ENCODE results near the gene KCTD11.

Gene KCTD11

GRCh38 chr17:7314719-7315569 is 37.0 kb upstream of the KCTD11 start, which contains the start of gene GPS2:
Gene GPS2 (minus strand): TSS chr17:7315360. CDS start chr17:7315052, 308 bp downstream.
- DNase-seq (ENCODE audit: insufficient read length, low spot score) (peak; percentile 89), FAIRE-seq (no peak)
- TF ChIP-seq POLR2A (IDR thresholded peaks at IDR 0.05; ENCODE audit: low read depth, low read length), result peak; percentile 91

- DNase-seq (ENCODE audit: insufficient read length, low spot score) (no peak), FAIRE-seq (no peak)
- TF ChIP-seq POLR2A (IDR thresholded peaks at IDR 0.05; ENCODE audit: low read depth, low read length), result no peak
Measured at GRCh38 chr17:7315570-7316235, 36.3 kb upstream of the KCTD11 start.

- TF ChIP-seq POLR2A (IDR thresholded peaks at IDR 0.05; ENCODE audit: low read depth, low read length), result no peak
- FAIRE-seq, result no peak
- DNase-seq (ENCODE audit: insufficient read length, low spot score), result no peak
Measured at GRCh38 chr17:7317161-7317803, 34.7 kb upstream of the KCTD11 start.

- no peak for DNase-seq (ENCODE audit: insufficient read length, low spot score)
- TF ChIP-seq POLR2A (IDR thresholded peaks at IDR 0.05; ENCODE audit: low read depth, low read length), result no peak
- no peak for FAIRE-seq
Measured at GRCh38 chr17:7318121-7318860, 33.7 kb upstream of the KCTD11 start.

- DNase-seq (ENCODE audit: insufficient read length, low spot score) (no peak), FAIRE-seq (no peak)
- TF ChIP-seq POLR2A (IDR thresholded peaks at IDR 0.05; ENCODE audit: low read depth, low read length), result no peak
Measured at GRCh38 chr17:7321466-7321865, 30.5 kb upstream of the KCTD11 start.

- no peak for TF ChIP-seq POLR2A (IDR thresholded peaks at IDR 0.05; ENCODE audit: low read depth, low read length)
- no peak for DNase-seq (ENCODE audit: insufficient read length, low spot score)
- no peak for FAIRE-seq
Measured at GRCh38 chr17:7322520-7323194, 29.3 kb upstream of the KCTD11 start.

GRCh38 chr17:7323731-7324437 is 28.1 kb upstream of the KCTD11 start:
- no peak for DNase-seq (ENCODE audit: insufficient read length, low spot score)
- no peak for FAIRE-seq
- no peak for TF ChIP-seq POLR2A (IDR thresholded peaks at IDR 0.05; ENCODE audit: low read depth, low read length)

GRCh38 chr17:7324438-7324779 is 27.6 kb upstream of the KCTD11 start:
- DNase-seq (ENCODE audit: insufficient read length, low spot score) (no peak), FAIRE-seq (no peak)
- TF ChIP-seq POLR2A (IDR thresholded peaks at IDR 0.05; ENCODE audit: low read depth, low read length), result no peak

- DNase-seq (ENCODE audit: insufficient read length, low spot score) (no peak), FAIRE-seq (no peak)
- TF ChIP-seq POLR2A (IDR thresholded peaks at IDR 0.05; ENCODE audit: low read depth, low read length), result no peak
Measured at GRCh38 chr17:7325031-7325528, 26.9 kb upstream of the KCTD11 start.

- no peak for TF ChIP-seq POLR2A (IDR thresholded peaks at IDR 0.05; ENCODE audit: low read depth, low read length)
- FAIRE-seq, result no peak
Measured at GRCh38 chr17:7326186-7326585, 25.8 kb upstream of the KCTD11 start.

GRCh38 chr17:7327056-7327455 is 24.9 kb upstream of the KCTD11 start:
- DNase-seq (ENCODE audit: insufficient read length, low spot score), result no peak
- no peak for TF ChIP-seq POLR2A (IDR thresholded peaks at IDR 0.05; ENCODE audit: low read depth, low read length)
- no peak for FAIRE-seq

More at GRCh38 chr17:7326186-7326585, 25.8 kb upstream of the KCTD11 start:
- DNase-seq (ENCODE audit: insufficient read length, low spot score), result no peak

GRCh38 chr17:7327501-7327900 is 24.5 kb upstream of the KCTD11 start:
- FAIRE-seq (no peak), DNase-seq (ENCODE audit: insufficient read length, low spot score) (no peak)
- TF ChIP-seq POLR2A (IDR thresholded peaks at IDR 0.05; ENCODE audit: low read depth, low read length), result no peak

Measured in H54 (cell line).